ENCODE results near the gene KRT38. TPM values are rescaled to one million over a fixed set of nuclear protein-coding genes. Genes with fewer than 3 reads are reported as not detected.
"Not testable (repeated sequence)": the region's sequence is repeated elsewhere in the genome, so short reads cannot be mapped to it uniquely, and the experiment has no call there.

Gene KRT38
- polyA plus RNA-seq, 1 experiment = 0.72 TPM

GRCh38 chr17:41433586-41433985, 7.2 kb downstream of the KRT38 start:
- no peak overlapping the region for H3K4me3 ChIP-seq (ENCODE audit: low read depth, low read length)
- H3K27me3 ChIP-seq (ENCODE audit: control insufficient read depth, insufficient read depth, low read length) = no peaks in the 10 kb centered on the region
- POLR2A ChIA-PET = no interaction called here
- no peak for TF ChIP-seq CTCF (IDR thresholded peaks at IDR 0.05; ENCODE audit: insufficient read depth, low read depth, low read length)
- CTCF ChIA-PET = no interaction called here
- no peaks in the 10 kb centered on the region for H3K36me3 ChIP-seq (ENCODE audit: control insufficient read depth, insufficient read depth, low read length)
- no peak for DNase-seq (ENCODE audit: low read depth)

GRCh38 chr17:41430376-41430775, 10.4 kb downstream of the KRT38 start:
- DNase-seq (ENCODE audit: low read depth); H3K27me3 ChIP-seq (ENCODE audit: control insufficient read depth, insufficient read depth, low read length); POLR2A ChIA-PET; H3K4me3 ChIP-seq (ENCODE audit: low read depth, low read length); H3K36me3 ChIP-seq (ENCODE audit: control insufficient read depth, insufficient read depth, low read length): not testable (repeated sequence)
- CTCF ChIA-PET = interaction anchor here (0.7 kb wide), 1 partner anchor 15 kb away, joined by 3 read pairs; no protein-coding TSS in a partner anchor

- Histone ChIP-seq H3K4me3 (ENCODE audit: low read depth, low read length) (no peak overlapping the region), H3K27me3 (ENCODE audit: control insufficient read depth, insufficient read depth, low read length) (no peaks in the 10 kb centered on the region), H3K36me3 (ENCODE audit: control insufficient read depth, insufficient read depth, low read length) (no peaks in the 10 kb centered on the region)
- no peak for DNase-seq (ENCODE audit: low read depth)
- TF ChIP-seq CTCF (IDR thresholded peaks at IDR 0.05; ENCODE audit: insufficient read depth, low read depth, low read length) = no peak
- POLR2A ChIA-PET = interaction anchor here (0.6 kb wide), 1 partner anchor 30 kb away, joined by 7 read pairs; no protein-coding TSS in a partner anchor
- CTCF ChIA-PET = no interaction called here
These were observed 11.1 kb downstream of the KRT38 start for GRCh38 chr17:41429667-41430066.

GRCh38 chr17:41428591-41429291, 12.0 kb downstream of the KRT38 start:
- H3K27me3 ChIP-seq (ENCODE audit: control insufficient read depth, insufficient read depth, low read length) = no peaks in the 10 kb centered on the region
- H3K36me3 ChIP-seq (ENCODE audit: control insufficient read depth, insufficient read depth, low read length) = no peaks in the 10 kb centered on the region
- DNase-seq (ENCODE audit: low read depth) = no peak
- ChIA-PET CTCF (no interaction called here), POLR2A (interaction anchor here (0.6 to 0.7 kb wide), 2 partner anchors 11 to 29 kb away, joined by 3 to 7 read pairs; no protein-coding TSS in a partner anchor)
- no peak for TF ChIP-seq CTCF (IDR thresholded peaks at IDR 0.05; ENCODE audit: insufficient read depth, low read depth, low read length)
- H3K4me3 ChIP-seq (ENCODE audit: low read depth, low read length) = no peak overlapping the region

- no peak for TF ChIP-seq CTCF (IDR thresholded peaks at IDR 0.05; ENCODE audit: insufficient read depth, low read depth, low read length)
- Histone ChIP-seq H3K4me3 (ENCODE audit: low read depth, low read length) (no peak within 1 kb of the TSS), H3K36me3 (ENCODE audit: control insufficient read depth, insufficient read depth, low read length) (no peaks in the 10 kb centered on the region), H3K27me3 (ENCODE audit: control insufficient read depth, insufficient read depth, low read length) (no peaks in the 10 kb centered on the region)
- no peak for DNase-seq (ENCODE audit: low read depth)
- CTCF ChIA-PET = interaction anchor here (0.9 kb wide), 1 partner anchor 57 kb away, joined by 3 read pairs; the partner anchor contains the start of gene KRT35
- POLR2A ChIA-PET = interaction anchor here (0.5 kb wide), 1 partner anchor 19 kb away, joined by 3 read pairs; no protein-coding TSS in a partner anchor
These were observed 16.6 kb downstream of the KRT38 start, which contains the start of gene KRT37 for GRCh38 chr17:41424111-41424635. KRT37 (minus strand) TSS chr17:41424585; CDS start chr17:41424523, 62 bp downstream.

GRCh38 chr17:41422586-41422985, 18.2 kb downstream of the KRT38 start:
- DNase-seq (ENCODE audit: low read depth); H3K4me3 ChIP-seq (ENCODE audit: low read depth, low read length); H3K27me3 ChIP-seq (ENCODE audit: control insufficient read depth, insufficient read depth, low read length); POLR2A ChIA-PET; H3K36me3 ChIP-seq (ENCODE audit: control insufficient read depth, insufficient read depth, low read length): not testable (repeated sequence)
- CTCF ChIA-PET = interaction anchor here (0.6 kb wide), 1 partner anchor 92 kb away, joined by 4 read pairs; no protein-coding TSS in a partner anchor

Data from BJ (cell line).